Stimulated activated CD8-positive, alpha-beta memory T cell treated with anti-CD3 and anti-CD28 coated beads, Interleukin-7, amount 100 ng/mL, for 24 hours (primary cell): ENCODE measurements around the gene KRTAP10-7.
"Not testable (repeated sequence)": the region's sequence is repeated elsewhere in the genome, so short reads cannot be mapped to it uniquely, and the experiment has no call there.

ENCODE experiments used
- DNase-seq: peaks from one replicate; pipeline ENCODE4 v3.0.0-alpha.2; 2020; ENCODE audit warnings: low read depth

Gene KRTAP10-7

GRCh38 chr21:44612029-44612486, 11.7 kb downstream of the KRTAP10-7 start, which contains the start of gene KRTAP10-8:
Gene KRTAP10-8 (plus strand): TSS chr21:44612079. CDS start chr21:44612101, 22 bp downstream.
- DNase-seq = no peak

DNA sequence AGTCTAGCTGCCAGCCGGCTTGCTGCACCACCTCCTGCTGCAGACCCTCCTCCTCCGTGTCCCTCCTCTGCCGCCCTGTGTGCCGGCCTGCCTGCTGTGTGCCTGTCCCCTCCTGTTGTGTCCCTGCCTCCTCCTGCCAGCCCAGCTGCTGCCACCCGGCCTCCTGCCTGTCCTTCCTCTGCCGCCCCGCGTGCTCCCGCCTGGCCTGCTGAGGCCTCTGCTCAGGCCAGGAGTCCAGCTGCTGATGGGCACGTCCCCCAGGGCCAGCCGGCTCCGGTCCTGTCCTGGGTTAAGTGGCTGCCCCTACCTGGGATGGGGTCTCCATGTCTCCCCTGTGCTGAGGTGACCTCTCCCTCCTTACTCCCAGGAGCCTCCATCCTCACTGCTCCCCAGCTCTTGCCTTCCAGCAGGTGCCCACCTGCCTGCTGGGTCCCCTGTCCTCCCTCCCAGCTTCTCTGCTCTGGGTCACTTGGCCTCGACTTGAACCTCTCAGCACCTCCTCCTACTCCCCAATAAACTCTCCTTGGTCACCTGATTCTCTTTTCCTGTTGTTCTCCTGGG, 12.4 kb downstream of the KRTAP10-7 start:
- DNase-seq = no peak

DNA sequence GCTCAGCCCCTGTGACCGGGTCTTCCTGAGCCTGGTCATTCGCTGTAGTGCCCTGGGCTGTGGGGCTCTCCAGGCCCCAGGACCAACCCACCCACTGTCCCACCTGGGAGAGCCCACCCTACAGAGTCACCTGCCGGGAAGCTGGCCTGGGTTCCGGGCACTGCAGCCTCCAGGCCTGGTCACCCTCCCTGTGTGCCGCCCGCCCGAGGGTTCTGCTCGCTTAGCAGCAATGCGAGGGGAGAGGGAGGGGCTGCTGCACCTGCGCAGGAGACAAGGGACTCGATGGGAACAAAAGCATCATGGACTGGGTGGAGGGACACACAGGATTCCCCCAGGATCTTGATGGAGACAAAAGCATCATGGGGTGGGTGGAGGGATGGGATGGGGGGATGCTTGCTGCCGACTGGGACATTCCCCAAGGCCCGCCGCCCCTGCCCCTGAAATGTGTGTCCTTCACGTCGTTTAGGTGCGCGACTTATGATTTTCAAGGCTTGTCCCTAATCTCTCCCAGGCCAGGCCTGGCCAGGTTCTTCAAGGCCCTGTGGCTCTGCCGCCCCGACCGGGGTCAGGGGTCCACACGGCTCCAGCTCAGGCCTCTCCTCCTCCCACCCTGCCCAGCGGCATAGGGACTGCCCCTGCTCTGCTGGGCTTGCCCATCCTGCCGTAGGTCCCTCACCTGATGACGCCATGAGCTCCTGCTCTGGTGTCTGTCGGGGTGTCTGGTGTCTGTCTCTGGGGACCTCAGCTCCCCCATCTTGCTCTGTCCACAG, 13.2 kb downstream of the KRTAP10-7 start:
- no peak for DNase-seq

DNA sequence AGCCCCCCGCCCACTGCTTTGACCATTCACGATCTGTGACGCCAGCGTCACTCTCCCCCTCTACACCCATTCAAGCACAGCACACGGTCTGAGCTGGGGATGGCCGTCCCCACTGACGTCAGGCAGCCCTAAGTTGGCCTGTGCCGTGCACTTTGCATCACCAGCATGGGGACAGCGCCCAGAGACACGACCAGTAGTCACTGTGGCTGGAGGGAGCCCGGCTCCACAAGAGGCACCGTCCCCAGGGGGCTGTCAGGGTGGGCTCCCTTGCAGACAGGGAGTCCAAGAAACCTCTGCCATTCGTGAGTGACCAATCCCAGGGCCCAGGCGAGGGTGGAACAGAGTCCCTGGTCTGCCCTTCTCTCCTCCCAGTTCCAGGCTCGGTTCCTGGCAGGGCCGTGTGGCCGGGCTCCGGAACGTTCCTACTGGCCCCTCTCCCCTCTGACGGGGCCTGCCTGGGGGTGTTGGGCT, 13.8 kb downstream of the KRTAP10-7 start:
- DNase-seq = no peak

DNA sequence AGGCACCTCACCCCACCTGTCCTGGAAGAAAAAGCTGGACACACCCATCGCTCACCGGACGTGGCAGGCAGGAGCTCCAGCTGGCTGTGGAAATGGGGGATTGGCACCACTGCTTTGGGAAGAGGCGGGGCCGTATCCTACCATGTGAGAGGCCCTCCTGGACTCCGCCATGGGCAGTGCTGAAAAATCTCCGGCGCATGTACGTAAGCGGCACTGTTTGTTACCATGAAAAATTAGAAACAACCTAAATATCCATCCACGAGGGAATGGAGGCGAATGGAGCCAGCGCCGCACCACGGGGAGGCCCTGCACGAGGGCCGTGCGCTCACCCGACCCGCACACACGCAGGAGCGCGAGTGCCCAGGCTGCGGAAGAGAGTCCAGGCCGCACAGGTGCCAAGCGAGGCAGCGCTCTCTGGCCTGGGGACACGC, 14.6 kb downstream of the KRTAP10-7 start:
- no peak for DNase-seq

- no peak for DNase-seq
Observed at GRCh38 chr21:44615466-44615865, 15.1 kb downstream of the KRTAP10-7 start.

DNA sequence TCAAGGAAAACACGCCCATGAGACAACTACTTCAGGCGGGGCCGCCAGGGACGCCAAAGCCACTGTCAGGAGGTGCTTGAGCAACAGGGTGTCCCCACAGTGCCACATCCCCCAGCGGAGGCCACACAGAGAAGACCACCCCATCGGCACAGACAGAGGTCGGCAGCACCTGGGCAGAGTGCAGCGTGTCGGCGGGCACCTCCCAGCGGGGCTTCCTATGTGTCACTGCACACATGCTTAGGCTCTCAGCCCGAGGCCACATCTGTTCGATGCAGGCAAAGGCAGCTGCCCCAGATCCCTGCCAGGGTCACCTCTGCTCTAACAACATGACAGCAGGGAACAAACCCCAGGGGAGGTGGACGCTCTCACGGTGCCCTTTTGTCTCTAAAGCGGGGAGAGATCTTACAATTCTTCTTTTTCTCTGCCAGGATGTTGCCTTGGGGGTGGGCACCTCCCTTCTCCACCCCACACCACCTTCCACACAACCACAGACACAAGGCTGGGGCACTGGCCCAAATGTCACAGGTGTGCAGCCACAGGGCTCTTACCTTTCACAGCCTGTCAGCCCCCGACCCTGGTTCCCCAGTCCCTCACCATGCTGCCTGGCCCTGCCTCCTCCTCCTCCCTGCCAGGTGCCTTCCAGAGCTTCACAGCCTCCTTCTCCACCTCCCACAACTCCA, 15.7 kb downstream of the KRTAP10-7 start:
- no peak for DNase-seq

GRCh38 chr21:44616591-44616926, 16.2 kb downstream of the KRTAP10-7 start:
- DNase-seq = no peak

GRCh38 chr21:44617071-44617501, 16.7 kb downstream of the KRTAP10-7 start:
- no peak for DNase-seq

DNA sequence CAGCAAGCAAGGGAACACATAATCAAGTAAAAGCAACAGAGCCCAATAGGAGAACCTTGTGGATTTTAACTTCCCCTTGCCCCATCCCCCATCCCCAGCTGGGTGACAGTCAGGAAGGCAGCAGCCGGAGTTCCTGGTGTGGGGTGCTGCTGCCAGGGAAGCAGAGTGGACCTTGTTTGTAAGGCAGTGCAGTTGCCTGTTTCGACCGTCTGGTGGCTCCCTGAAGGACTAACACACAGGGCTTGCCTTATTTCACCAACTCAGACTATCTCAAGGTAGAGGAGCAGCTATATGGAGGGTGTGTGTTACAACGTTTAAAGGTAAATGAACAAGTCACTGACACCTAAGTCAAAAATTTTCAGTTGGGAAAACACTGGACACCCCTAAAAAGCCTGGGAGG, 18.1 kb downstream of the KRTAP10-7 start:
- DNase-seq = no peak

GRCh38 chr21:44618909-44619308, 18.5 kb downstream of the KRTAP10-7 start:
- peak; percentile 17 for DNase-seq

GRCh38 chr21:44619886-44620285, 19.5 kb downstream of the KRTAP10-7 start:
- no peak for DNase-seq

GRCh38 chr21:44623575-44623974, 23.2 kb downstream of the KRTAP10-7 start:
- DNase-seq = no peak

DNA sequence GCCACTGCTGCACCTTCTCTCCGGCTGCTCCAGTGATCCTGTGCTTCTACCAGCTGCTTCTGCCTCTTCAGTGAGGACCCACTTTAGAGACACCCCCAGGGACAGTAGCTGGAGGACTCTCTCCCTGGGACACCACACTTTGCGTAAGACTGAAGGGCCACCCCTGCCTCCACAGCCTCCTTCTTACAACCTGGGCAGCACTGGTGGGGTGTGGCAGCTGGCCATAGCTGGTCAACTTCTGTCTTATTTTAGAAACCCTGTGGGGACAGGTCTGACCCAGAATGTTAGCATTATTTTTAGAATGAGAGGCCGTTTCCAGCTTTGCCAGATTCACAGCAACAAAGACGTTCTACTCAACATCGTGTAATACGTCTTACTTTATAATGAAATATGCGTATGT, 25.4 kb downstream of the KRTAP10-7 start:
- DNase-seq = no peak

GRCh38 chr21:44626262-44626661, 25.9 kb downstream of the KRTAP10-7 start:
- DNase-seq = no peak

- no peak for DNase-seq
Observed at GRCh38 chr21:44626673-44627143, 26.3 kb downstream of the KRTAP10-7 start, which contains the start of gene KRTAP10-9. Gene KRTAP10-9 (plus strand): TSS chr21:44627093. CDS start chr21:44627172, 79 bp downstream.

DNA sequence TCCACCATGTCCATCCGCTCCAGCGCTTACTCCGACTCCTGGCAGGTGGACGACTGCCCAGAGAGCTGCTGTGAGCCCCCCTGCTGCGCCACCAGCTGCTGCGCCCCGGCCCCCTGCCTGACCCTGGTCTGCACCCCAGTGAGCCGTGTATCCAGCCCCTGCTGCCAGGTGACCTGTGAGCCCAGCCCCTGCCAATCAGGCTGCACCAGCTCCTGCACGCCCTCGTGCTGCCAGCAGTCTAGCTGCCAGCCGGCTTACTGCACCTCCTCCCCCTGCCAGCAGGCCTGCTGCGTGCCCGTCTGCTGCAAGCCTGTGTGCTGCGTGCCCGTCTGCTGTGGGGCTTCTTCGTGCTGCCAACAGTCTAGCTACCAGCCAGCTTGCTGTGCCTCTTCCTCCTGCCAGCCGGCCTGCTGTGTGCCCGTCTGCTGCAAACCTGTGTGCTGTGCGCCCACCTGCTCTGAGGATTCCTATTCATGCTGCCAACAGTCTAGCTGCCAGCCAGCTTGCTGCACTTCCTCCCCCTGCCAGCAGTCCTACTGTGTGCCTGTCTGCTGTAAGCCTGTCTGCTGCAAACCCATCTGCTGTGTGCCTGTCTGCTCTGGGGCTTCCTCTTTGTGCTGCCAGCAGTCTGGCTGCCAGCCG, 26.9 kb downstream of the KRTAP10-7 start:
- DNase-seq = not testable (repeated sequence)

- DNase-seq = not testable (repeated sequence)
Observed at GRCh38 chr21:44627831-44628233, 27.4 kb downstream of the KRTAP10-7 start.

GRCh38 chr21:44628707-44629391, 28.5 kb downstream of the KRTAP10-7 start:
- no peak for DNase-seq

DNA sequence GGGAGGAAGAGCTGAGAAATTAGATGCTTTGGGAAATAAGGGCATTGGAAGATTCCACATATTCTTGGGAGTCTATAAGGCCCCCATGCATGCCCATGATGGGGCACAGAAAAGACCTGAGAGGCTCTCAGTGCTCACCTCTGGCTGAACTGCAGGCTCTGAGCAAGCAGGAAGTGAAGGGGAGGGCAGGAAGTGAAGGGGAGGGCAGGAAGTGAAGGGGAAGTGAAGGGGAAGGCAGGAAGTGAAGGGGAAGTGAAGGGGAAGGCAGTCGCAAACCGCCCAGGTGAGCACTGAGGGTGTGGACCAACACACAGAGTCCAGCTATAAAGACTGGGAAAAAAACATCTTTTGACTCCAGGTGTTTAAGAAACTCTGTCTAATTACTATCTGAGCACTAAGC, 30.0 kb downstream of the KRTAP10-7 start:
- DNase-seq = no peak

DNA sequence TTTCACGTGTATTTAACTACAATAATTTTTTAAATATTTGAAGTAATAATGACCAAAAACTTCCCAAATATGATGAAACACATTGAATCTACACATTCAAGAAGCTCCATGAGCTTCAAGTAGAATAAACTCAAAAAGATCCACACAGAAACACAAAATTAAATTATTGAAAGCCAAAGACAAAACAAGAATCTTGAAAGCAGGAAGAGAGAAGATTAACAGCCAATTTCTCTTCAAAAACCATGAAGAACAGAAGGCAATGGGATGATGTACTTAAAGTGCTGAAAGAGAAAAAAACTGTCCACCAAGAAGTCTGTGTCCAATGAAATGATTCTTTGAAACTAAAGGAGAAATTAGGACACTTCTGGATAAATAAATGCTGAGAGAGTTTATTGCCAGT, 31.7 kb downstream of the KRTAP10-7 start:
- DNase-seq = no peak
